GM06990 (cell line): ENCODE data around the gene BMPR2.

Experiments
- DNase-seq: peaks from one replicate; pipeline ENCODE4 v3.0.0-alpha.2; 2011; ENCODE audit not compliant: insufficient read length; ENCODE audit errors: extremely low read depth
- H3K27me3 ChIP-seq: replicated peaks from 2 replicates; pipeline ENCODE4 v1.6.0; 2011; ENCODE audit warnings: low read length; ENCODE audit not compliant: control insufficient read depth, insufficient read depth
- H3K36me3 ChIP-seq: 2 replicates; pipeline ENCODE4 v1.5.1; 2011; ENCODE audit warnings: low read length; ENCODE audit not compliant: control insufficient read depth, insufficient read depth
- H3K4me3 ChIP-seq: replicated peaks from 2 replicates; pipeline ENCODE4 v1.5.1; 2011; ENCODE audit warnings: low read depth, mild to moderate bottlenecking, control low read depth, low read length
- TF ChIP-seq, protein P1 (sequence below): IDR thresholded peaks from 2 replicates; pipeline ENCODE4 v1.5.1; 2011; ENCODE audit warnings: low read length, control low read depth, mild to moderate bottlenecking, inconsistent platforms; ENCODE audit not compliant: insufficient read depth, poor library complexity, severe bottlenecking

Gene BMPR2

DNA sequence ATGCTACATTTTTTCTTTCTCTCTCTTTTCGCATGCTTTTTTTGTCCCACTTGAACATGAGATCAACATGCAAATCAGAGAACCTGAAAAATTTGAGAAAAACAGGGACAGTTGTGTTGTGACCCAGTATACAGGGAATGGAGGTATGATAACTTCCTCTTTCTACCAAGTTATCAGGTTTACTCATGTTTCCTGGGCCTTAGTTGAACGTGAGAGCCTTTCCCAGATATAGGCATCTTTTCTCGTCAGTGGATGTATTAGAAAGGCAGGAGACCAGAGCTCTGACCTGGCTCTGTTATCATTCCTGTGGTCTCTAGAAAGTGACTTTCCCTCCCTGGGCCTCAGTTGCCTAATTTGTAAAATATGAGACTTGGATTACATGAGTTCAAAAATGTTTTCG, 228.6 kb downstream of the BMPR2 start:
- Histone ChIP-seq H3K36me3 (no peaks in the 10 kb centered on the region), H3K27me3 (no peaks in the 10 kb centered on the region), H3K4me3 (no peak overlapping the region)
- TF ChIP-seq, protein P1, sequence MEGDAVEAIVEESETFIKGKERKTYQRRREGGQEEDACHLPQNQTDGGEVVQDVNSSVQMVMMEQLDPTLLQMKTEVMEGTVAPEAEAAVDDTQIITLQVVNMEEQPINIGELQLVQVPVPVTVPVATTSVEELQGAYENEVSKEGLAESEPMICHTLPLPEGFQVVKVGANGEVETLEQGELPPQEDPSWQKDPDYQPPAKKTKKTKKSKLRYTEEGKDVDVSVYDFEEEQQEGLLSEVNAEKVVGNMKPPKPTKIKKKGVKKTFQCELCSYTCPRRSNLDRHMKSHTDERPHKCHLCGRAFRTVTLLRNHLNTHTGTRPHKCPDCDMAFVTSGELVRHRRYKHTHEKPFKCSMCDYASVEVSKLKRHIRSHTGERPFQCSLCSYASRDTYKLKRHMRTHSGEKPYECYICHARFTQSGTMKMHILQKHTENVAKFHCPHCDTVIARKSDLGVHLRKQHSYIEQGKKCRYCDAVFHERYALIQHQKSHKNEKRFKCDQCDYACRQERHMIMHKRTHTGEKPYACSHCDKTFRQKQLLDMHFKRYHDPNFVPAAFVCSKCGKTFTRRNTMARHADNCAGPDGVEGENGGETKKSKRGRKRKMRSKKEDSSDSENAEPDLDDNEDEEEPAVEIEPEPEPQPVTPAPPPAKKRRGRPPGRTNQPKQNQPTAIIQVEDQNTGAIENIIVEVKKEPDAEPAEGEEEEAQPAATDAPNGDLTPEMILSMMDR: no peak
- DNase-seq: no peak

DNA sequence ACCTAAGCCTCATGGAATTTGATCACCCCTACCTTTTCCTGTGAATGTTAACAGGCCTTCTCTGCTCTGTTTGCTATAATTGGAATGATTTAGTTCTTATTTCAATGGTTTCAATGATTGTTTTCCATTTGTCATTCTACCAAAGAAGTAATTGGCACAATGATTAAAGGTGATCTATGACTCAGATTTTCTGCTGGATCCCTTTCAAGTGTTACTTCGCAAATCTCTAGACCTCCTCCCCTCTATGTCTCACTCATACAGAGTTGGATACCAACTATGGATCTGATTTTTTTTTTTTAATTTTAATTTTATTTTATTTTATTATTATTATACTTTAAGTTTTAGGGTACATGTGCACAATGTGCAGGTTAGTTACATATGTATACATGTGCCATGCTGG, 229.0 kb downstream of the BMPR2 start:
- H3K27me3 ChIP-seq: no peaks in the 10 kb centered on the region
- TF ChIP-seq, protein P1: no peak
- H3K4me3 ChIP-seq: no peak overlapping the region
- no peaks in the 10 kb centered on the region for H3K36me3 ChIP-seq
- DNase-seq: no peak

DNA sequence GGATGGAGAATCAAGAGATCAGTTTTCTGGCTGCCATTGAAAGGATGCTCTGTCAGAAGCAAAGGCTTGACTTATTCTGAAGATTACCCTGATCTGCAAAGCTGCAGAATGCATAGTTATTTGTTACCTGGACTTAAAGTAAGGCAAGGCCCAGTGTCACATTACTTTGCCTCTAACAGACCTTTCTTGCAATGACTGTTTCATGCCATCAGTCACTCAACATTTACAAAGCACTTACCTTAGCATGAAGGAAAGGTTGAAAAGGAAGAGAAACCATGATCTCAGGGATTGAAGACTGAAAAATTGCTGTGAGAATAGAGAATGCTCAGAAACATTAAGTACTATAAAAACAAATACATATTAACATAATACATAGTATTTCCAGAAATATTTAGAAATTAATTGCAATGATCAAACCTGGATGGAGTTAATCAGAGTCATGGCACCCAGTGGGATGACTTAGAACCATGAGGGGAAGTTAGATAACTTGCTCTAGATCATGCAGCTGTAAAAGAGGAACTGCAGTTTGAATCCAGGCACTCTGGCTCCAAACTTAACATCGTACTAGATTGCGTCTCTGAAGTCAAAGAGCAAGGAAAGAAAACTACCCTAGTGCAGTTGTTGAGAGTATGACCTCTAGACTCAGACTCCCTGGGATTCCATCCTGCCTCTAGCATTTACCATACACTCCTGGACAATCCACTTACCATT, 232.2 kb downstream of the BMPR2 start:
- TF ChIP-seq, protein P1: no peak
- H3K4me3 ChIP-seq: no peak overlapping the region
- H3K27me3 ChIP-seq: no peaks in the 10 kb centered on the region
- DNase-seq: peak; percentile 48
- no peaks in the 10 kb centered on the region for H3K36me3 ChIP-seq

DNA sequence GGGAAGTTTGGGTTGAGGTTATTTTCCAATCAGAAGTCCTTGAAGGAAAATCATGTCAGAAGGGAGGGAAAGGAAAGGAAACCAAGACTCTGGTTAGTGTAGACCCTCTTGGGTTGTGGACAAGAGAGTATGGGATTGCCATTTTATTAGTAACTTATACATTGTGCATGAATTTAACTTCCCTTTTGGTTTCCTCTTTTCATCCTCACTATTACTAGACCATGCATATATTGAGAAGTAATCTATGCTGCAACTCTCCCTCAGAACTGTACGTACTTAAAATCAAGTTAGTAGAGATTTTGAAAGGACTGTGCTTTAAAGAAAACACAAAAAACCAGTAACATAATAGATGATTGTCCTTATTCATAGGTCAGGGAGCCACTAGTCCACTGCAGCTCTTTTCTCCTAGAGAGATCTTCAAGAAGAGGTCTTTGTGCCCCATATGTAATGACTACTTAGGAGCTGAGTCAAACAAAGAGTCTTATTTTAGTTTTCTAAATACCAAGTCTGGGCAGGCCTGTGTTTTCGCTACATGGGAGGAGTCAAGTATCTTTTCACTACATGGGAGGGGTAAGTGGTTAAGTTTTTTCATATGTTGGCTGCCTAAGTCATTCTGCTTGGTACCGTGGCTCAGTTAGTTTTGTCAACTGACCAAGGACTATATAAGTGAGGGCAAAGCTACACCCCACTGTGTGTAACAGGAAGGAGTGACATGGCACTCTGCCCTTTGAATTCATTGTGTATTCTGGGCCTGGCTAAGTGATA, 233.4 kb downstream of the BMPR2 start:
- TF ChIP-seq, protein P1: no peak
- H3K36me3 ChIP-seq: no peaks in the 10 kb centered on the region
- peak; percentile 60 for DNase-seq

DNA sequence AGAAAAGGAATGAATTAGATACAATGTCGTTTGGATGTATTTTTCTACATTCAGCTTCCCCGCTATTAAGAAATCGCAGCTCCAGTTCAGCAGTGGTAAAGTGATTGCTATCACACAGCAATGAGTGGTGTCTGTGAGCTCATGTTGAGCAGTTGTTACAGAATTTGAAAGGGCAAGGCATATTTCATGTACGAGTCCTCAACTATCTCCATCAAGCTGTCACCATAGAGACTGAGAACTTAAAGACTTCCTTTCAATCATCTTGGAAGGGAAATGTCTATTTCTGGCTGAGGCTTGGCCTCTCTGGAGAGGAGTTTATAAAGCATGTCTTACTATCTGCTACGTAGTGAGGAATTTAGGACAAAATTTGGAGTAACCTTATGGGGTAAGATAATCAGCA, 234.3 kb downstream of the BMPR2 start:
- Histone ChIP-seq H3K36me3 (no peaks in the 10 kb centered on the region), H3K4me3 (no peak overlapping the region), H3K27me3 (no peaks in the 10 kb centered on the region)
- TF ChIP-seq, protein P1: no peak
- DNase-seq: no peak

More for the DNA sequence above, 233.4 kb downstream of the BMPR2 start:
- H3K4me3 ChIP-seq: peak overlapping the region; percentile 12
- H3K27me3 ChIP-seq: no peaks in the 10 kb centered on the region

DNA sequence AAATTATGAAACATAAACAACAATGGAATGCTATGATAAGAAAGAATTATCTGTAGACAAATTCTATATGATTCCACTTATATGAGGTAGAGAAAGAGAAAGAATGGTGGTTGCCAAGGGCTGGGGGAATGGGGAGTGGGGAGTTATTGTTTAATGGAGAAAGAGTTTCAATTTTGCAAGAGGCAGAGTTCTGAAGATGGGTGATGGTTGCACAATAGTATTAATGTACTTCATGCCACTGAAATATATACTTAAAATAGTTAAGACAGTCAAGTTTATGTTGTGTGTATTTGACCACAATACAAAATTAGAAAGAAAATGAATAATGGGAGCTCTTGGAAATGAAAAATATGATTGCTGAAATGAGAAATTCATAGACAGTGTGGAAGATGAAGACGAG, 236.0 kb downstream of the BMPR2 start:
- Histone ChIP-seq H3K36me3 (no peaks in the 10 kb centered on the region), H3K27me3 (no peaks in the 10 kb centered on the region), H3K4me3 (no peak overlapping the region)
- TF ChIP-seq, protein P1: no peak
- no peak for DNase-seq
